HG03095 (cell line): Measurements from ENCODE around the gene ASRGL1.

ENCODE experiments used
- ATAC-seq: cut with Tn5 transposase; IDR thresholded peaks from one replicate; pipeline ENCODE4 v1.9.1; 2021; ENCODE audit warnings: moderate library complexity; ENCODE audit not compliant: unreplicated experiment

Gene ASRGL1

DNA sequence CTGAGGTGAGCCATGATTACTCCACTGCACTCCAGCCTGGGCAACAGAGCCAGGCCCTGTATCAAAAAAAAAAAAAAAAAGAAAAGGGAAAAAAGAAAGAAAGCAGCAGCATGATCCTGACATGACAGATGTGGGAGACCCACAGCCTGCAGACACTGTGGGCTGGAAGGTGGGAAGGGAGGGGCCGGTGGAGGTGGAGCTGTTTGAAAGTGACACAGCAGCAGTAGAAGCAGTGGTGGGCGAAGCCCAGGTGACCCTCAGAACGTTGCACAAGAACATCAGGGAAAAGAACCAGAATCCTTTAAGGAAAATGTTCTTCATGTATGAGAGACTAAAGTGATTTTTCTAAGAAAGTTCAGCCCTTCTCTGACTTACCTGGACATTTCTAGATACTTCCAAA is 55.3 kb downstream of the ASRGL1 start:
- no peak for ATAC-seq

DNA sequence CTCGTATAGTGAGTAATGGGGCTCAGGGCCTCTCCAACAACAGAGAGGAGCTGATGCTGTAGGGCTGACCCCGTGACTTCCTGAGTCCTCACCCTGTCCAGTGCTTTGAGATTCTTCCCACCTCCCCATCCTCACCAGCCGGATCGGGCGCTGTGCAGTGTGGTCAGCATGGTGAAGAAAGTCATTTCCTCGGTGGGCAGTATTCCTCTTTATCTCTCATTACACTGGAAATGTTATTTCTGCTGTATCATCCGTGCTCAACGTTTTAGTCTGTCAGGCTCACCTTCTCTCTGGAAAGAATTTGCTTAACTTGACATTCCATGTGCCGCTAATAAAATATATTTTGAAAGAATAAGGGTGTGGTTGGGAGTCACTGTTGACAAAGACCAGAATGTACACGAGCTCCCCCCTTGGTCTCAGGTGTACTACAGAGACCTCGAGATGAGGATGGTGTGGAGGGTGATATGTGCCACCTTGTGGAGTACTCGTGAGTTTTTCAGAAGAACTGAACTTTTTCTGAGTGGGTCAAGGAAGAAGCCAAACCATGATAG is 55.9 kb downstream of the ASRGL1 start:
- no peak for ATAC-seq

DNA sequence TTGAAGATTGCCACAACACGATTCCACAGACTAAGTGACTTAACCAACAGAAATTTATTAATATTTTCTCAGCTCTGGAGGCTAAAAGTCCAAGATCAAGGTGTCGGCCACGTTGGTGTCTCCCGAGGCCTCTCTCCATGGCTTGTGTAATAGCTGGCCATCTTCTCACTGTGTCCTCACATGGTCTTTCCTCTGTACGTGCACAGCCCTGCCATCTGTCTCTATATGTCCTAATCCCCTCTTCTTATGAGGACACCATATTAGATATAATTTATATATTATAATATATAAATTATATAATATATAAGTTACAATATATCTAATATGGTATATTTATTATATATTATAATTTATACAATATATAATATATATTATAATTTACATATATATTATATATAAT is 56.5 kb downstream of the ASRGL1 start:
- ATAC-seq, result no peak

DNA sequence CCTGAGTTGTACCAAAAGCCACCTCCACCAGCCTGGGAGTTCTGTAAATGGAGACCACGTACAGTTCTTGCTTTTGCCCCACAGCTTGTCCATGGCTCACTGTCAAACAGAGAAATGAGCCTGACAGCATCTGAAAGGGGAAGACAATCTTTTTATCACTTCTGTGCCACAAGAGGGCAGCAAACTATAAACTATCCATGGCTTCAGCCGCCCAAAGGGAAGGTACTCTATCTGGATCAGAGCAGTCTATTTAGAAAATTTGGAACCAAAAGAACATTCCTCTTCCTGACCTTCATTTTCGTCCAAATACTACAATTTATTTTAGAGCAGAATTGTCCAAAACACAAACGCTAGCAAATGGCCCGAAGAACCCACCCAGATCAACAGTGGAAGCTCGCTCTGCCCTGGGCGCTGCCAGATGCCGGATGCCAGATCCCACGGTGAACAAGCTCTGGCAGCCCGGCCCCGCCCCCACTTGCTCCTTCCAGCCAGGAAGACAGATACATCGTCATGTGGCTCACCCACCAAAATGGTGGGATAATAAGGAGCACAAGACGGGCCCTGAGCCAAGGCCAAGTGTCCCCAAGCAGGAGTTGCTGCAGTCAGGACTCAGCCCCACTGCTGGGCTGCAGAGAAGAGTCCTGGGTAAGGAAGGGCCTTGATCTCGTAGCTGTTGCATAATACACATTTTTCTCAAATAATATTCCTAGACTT is 57.7 kb downstream of the ASRGL1 start:
- ATAC-seq, result no peak

DNA sequence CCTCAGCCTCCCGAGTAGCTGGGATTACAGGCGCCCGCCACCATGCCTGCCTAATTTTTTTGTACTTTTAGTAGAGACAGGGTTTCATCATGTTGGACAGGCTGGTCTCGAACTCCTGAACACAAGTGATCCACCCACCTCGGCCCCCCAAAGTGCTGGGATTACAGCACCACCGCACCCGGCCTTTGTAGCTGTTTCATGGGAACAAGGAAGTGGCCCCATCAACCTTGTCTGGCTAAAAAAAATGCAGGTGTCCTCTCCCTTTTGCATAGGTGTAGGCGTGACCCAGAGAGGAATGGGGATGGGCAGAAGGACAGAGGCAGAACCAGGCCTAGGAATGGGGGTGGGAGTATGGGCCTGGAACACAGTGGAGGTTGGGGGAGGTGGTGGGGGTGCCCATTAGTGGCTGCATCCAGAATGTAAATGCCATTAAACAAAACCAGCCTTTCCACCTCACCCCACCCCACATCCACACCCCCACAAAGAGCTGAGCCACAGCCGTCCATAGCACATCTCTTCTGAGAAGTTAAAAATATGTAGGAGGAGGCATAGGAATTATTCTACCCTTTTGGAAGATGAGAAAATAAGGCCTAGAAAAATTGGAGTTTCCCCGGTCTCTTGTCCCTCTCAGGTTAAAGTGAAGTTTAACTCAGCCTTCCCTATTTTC is 58.8 kb downstream of the ASRGL1 start:
- ATAC-seq, result no peak

DNA sequence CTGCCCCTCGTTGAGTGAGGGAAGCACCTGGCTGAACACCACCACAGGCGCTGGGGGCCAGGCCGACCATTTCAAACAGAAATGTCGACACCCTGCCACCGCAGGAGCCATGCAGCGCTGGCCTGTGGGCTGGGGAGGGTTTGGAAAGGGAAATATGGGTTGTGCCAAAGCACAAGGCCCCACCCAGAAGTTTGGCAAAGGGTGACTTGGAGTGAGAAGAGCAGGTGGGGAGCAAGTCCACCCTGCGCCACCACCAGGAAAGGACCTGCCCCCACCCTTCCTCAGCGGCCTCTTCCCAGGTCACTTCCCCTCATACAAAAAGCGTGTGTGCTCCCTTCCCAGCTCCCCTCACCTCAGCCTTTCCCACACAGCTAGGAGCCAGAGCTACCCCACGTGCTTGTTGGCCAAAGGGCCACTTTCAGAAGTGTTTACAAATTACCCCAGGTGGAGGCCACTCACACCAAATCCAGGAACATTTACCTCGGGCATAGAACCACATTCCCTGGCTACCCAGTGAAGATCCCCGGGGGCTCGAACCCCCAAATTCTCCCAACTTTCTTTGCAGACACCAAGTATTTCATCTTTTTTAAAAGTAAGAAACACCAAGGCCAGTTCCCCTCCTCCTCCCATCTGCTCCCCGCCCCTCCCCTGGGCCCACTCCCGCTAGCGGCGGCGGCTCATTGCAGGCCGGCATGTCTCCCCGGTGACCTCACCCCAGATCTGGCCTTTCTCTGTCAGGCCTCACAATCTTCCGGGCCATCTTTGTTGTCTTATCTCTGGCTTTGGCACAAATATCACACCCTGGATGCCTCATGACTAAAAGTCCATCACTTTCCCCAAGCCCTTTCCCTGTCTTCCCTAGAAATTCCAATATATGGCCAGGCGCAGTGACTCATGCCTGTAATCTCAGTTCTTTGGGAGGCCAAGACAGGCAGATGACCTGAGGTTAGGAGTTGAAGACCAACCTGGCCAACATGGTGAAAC is 61.1 kb downstream of the ASRGL1 start:
- ATAC-seq, result no peak

DNA sequence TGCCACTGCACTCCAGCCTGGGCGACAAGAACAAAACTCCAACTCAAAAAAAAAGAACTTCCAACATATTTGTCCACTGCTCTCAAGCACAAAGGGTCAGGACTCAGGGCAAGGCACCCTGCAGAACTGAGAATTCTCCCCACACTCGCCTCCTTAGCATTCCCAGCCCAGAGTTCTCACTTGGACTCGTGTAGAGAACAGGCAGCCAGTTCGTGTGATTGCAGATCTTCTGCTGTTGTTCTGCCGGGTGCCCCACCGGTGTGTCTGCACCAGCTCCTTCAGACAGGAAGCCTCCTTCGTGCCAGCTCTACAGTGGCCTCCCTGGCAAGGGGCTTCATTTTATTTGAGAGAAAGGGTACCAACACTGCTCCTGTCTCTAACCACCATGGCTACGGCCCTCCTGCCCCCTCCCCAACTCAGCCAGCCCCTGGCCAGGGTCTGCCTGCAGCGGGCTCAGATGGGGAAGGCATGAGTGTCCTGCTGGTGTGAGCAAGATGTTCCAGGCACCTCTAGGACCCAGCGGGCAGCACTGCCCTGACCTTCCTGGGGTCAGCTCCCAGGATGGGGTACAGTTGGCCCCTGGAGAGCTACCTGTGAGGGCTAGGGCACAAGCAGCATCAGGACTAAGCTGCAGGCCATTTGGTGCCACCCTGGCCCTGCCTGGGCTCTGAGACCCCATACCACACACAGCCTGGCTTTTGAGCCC is 62.1 kb downstream of the ASRGL1 start:
- no peak for ATAC-seq

DNA sequence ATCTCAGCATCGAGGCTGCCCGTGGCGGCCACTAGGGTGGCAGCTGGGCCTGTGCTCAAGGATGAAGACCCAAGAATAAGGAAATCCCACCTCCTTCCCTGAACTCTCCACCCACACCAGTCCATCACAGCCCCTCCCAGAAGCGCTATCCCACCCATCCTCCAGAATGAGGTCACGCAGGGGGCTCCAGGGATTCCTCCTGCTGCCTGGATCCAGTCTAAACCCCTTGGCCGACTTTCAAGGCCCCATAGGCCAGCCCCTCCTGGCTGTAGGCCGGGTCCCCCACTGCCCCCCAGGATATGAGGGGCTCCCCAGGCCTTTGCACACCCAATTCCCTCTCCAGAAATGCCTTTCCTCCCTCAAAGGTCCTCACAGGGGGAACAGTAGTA is 62.6 kb downstream of the ASRGL1 start:
- no peak for ATAC-seq

DNA sequence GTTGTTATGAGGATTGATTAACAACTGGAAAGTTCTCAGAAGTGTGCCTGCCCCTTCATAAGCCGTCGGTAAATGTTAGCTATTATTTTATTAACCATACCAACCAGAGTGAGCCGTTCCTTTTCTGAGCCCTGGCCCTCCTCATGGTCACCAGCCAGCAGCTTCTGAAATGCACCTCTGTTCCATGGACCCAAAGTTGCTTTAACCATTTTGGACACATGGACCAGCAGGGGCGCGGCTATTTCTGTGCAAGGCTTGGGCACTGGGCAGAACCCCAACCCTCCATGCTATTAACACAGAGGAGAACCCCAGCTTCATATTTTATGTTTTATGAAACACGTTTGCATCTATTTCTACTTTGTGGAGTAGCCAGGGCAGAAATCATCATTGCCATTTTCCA is 63.0 kb downstream of the ASRGL1 start:
- ATAC-seq, result no peak

DNA sequence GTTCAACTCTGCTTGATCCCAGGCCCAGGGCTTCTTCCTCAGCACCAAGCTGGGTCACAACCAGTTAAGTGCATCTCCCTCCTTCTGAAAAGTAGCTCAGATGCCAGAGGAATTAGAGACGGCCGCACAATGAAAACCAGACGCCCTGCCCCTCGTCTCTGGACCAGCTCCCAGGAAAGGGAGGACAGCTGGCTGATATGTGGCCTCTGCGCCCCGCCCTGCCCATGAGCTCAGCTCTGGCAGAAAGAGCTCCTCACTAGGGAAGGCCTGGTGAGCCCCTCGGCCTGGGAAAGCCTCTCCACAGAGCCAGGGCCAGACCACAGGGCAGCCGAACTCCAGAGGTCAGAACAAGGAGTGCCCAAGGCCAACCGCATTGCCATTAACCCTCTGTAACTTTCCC is 63.5 kb downstream of the ASRGL1 start:
- no peak for ATAC-seq

DNA sequence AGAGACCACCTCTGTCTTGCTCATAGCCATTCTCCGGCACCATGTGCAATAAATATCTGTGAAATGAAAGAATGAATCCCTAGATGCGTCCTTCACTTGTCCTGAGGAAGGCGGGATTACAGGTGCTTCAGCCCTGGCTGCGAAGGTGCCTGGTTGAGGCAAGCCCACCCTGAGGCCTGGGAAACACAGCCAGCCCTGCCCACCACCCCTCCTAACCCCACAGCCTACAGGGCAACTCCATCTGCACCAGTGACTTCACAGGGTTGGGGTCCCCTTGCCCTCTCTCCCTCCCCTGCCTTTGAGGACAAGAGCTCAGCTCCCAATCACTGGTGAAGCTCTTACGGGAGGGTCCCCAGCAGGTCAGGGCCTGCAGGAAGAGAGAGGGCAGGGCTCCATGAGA is 64.1 kb downstream of the ASRGL1 start:
- no peak for ATAC-seq

DNA sequence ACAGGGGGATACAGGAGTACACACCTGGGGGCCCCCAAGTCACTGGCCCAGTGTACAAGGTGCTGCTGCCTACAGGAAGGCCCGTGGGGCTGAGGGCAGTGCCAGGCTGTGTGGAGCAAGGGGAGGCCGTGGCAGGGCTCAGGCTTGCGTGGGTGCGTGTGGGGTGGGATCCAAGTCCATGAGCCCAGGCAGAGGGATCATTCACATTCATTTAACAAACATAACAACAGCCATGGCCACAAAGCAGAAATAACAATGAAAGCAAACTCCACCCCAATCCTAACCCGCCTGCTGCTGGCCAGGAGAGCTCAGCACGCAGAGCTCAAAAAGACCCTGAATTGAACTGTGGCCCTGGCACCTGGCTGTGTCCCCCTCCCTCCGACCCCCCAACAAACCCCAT is 64.6 kb downstream of the ASRGL1 start:
- no peak for ATAC-seq

DNA sequence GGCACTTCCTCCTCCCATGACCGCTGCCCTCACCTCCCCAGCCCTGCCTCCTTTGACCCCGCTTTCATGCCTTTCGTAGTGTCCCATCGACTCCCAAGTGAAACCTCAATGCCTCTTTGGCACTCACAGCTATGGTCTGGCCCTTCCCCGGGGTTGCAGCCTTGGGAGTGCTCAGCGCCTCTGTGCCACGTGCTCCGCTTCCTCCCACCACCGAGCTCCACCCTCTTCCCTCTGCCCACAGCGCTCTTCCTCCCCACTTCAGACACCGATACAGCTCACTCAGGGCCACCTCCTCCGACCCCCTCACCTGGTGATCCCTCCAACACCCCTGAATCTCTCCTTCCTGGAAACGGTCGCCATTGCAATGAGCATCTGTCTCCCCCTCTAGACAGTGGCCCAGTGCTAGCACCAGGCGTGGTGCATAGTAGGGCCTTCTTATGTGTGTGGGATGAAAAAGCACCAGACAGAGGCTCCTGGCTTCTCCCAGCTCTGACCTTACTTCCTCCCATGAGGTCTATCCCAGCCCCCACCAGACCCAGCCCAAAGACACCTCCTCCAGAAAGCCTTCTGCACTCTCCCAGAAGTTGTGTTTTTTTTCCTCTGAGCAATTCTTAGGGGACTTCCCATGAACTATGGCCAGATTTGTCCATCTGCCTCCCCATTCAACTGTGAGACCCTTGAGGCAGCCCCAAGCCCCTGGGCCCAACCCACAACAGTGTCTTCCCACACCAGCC is 65.1 kb downstream of the ASRGL1 start:
- no peak for ATAC-seq

DNA sequence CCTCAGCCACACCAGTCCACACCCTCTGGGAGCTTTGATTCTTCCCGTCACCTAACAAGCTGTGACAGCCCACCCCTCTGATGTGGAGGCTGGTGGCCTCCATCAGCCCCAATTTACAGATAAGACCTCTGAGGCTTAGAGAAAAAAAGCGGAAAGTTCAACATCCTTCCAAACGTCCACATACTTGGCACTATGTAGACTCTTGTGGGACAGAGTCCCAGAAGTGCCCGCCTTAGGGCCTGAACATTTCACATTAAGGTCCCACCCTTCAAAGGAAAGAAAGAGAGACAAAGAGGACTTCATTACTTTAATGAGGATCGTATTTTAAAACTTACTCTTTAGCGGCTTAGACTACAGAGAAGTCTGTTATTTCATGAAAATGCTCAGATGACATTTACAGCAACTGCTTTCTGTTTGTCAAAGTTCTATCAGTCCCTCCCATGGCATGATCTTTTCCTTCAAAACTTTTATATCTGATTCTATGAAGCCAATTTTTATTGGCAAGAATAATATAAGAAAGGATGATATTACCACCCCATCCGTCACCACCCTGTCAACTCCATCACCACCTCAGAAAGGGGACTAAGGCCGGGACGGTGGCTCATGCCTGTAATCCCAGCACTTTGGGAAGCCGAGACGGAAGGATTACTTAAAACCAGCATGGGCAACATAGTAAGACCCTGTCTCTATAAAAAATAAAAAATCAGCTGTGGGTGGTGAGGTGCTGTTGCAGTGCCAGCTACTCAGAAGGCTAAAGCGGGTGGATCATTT is 65.9 kb downstream of the ASRGL1 start:
- ATAC-seq, result no peak

DNA sequence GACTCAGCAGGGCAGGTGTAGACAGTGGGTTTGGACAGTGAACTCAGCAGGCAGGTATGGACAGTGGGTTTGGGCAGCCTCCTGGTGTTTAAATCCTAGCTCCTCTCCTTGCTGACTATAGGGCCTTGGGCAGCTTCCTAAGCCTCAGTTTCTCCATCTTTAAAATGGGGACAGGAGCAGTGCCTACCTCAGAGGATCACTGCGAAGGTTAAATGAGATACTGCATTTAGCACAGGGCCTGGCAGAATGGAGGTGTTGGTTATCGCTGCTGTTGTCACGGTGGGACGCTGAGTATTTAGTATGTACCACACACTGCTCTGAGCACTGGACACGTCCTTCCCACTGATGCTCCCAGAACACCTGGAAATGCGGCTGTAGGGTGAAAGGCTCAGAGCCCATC is 67.2 kb downstream of the ASRGL1 start:
- no peak for ATAC-seq

DNA sequence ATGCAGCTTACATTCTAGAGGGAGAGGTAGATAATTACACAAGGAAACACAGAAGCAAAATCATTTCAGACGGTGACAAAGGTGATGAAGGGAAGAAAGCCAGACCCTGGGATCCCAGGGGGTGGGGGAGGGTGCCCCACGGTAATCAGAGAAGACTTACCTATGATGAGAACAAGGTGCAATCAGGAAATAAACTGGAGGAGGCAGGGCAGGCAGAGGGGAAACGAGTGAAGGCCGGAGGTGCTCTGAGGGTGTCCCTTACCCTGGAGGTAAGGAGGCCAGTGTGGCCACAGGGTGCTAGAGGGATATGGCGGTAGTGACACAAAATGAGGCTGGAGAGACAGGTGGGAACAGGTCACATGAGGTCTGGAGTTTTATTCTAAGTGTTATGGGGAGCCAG is 67.7 kb downstream of the ASRGL1 start:
- no peak for ATAC-seq

DNA sequence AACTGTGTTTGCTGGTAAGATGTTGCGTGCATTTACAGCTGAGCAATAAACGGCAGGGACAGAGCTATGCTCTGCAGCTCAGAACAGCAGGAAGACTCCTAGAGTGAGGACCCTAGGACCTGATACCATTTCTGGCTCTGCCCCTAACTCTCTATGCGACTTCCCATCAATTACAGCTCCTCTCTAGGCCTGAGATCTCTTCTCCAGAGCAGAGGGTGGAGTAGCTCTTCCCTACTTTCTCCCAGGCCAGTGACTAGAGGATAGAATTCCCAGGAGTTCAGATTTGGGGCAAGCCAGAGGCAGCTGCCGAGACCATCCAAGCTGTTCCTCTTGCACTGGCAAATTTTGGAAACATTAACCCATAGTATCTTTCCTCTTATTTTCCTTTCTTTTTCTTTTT is 68.8 kb downstream of the ASRGL1 start:
- no peak for ATAC-seq

DNA sequence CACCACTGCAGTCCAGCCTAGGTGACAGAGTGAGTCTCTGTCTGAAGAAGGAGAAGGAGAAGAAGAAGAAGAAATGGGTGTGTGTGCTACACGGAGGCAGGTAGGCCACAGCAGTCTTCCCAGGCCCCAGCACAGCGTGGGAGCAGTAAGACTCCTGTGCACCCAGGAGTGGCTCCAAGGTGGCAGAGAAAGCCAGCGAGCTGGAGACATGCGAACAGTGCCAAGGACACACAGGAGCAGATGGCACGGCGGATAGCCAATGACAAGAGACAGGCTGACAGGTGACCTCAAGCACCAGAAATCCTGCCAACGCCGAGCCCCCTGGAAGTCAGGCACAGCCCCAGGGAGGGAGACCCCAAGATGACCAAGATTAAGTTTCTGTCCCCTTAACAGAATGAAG is 72.6 kb downstream of the ASRGL1 start:
- no peak for ATAC-seq

DNA sequence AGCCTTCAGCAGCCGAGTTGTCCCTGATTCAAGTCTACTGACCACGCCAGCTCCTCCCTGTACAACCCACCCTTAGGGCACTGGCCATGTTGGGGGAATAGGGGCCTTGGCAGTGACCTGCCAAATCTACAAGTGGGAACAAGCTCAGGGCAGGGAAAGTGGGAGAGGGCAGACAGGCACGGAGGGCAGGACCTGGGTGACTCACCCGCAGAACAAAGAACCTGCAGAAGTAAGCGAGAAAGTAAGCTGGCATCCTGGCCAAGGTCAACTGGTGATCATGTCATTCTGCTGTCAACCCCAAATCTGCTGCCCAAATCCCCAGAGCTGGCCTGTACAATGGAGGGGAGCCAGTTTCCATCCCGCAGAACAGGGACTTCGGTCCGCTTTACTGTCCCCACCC is 73.7 kb downstream of the ASRGL1 start:
- ATAC-seq, result no peak
